Common myeloid progenitor, CD34-positive (primary cell): Measurements from ENCODE around the gene SUMF1.

Source experiments
- CTCF ChIA-PET: fragments of 350-600 bp; sonication (Branson Sonifier 250); formaldehyde crosslinking; loops from one replicate; lab custom pipeline; 2021; ENCODE audit warnings: antibody characterized with exemption; lab: Charles Lee
- POLR2A ChIA-PET: fragments of 350-600 bp; sonication (Branson Sonifier 250); formaldehyde crosslinking; loops from one replicate; lab custom pipeline; 2021; ENCODE audit warnings: antibody characterized with exemption; lab: Charles Lee
- DNase-seq, 3 donors: peaks; one replicate each; pipeline versions ENCODE4 v3.0.0 to v3.0.0-alpha.2; 2013
- H3K27ac ChIP-seq, 2 experiments: 1 replicate in 1 of 2; 2 replicates in 1 of 2; pipeline ENCODE4 v1.7.0; 2013; ENCODE audit warnings: inconsistent platforms in 2 of 2, low read length in 2 of 2, mild to moderate bottlenecking in 2 of 2, low read depth in 1 of 2, moderate library complexity in 1 of 2; ENCODE audit not compliant: severe bottlenecking in 2 of 2, insufficient read depth in 1 of 2, poor library complexity in 1 of 2
- H3K27me3 ChIP-seq, 5 experiments: replicated peaks in 2 of 5; 1 replicate in 3 of 5; 2 replicates in 2 of 5; pipeline versions ENCODE4 v1.6.1 to v1.7.0; 2013; ENCODE audit warnings: low read length in 4 of 5, mild to moderate bottlenecking in 2 of 5, moderate library complexity in 2 of 5, inconsistent platforms in 1 of 5; ENCODE audit not compliant: insufficient read depth in 5 of 5, control insufficient read depth in 4 of 5
- H3K36me3 ChIP-seq, 4 experiments: 1 replicate in 2 of 4; 2 replicates in 2 of 4; pipeline versions ENCODE4 v1.6.1 to v1.7.0; 2013; ENCODE audit warnings: low read length in 3 of 4, control low read depth in 1 of 4, mild to moderate bottlenecking in 1 of 4; ENCODE audit not compliant: control insufficient read depth in 4 of 4, insufficient read depth in 4 of 4
- H3K4me1 ChIP-seq, 4 experiments: 1 replicate in 3 of 4; 2 replicates in 1 of 4; pipeline versions ENCODE4 v1.6.1 to v1.7.1; 2013; ENCODE audit warnings: low read length in 3 of 4, mild to moderate bottlenecking in 3 of 4, control low read depth in 1 of 4, inconsistent platforms in 1 of 4, moderate library complexity in 1 of 4; ENCODE audit not compliant: control insufficient read depth in 4 of 4, insufficient read depth in 4 of 4; ENCODE audit errors: control extremely low read depth in 1 of 4
- H3K4me3 ChIP-seq, 7 experiments: 1 replicate in 4 of 7; 2 replicates in 3 of 7; pipeline versions ENCODE4 v1.5.1 to v1.7.0; 2013; ENCODE audit warnings: mild to moderate bottlenecking in 7 of 7, low read length in 6 of 7, moderate library complexity in 6 of 7, inconsistent platforms in 2 of 7, low read depth in 2 of 7, control low read depth in 1 of 7; ENCODE audit not compliant: insufficient read depth in 4 of 7, control insufficient read depth in 1 of 7; ENCODE audit errors: extremely low read depth in 1 of 7
- H3K9me3 ChIP-seq, 5 experiments: 1 replicate in 4 of 5; 2 replicates in 1 of 5; pipeline versions ENCODE4 v1.6.1 to v1.7.1; 2013; ENCODE audit warnings: low read length in 4 of 5, mild to moderate bottlenecking in 2 of 5, inconsistent platforms in 1 of 5, low read depth in 1 of 5, moderate library complexity in 1 of 5; ENCODE audit not compliant: control insufficient read depth in 4 of 5, insufficient read depth in 2 of 5; ENCODE audit errors: control extremely low read depth in 1 of 5
- WGBS: methylation state at CpG from one replicate; pipeline ENCODE4 v1.1.5; 2013; ENCODE audit not compliant: insufficient coverage; 5-methylcytosine and 5-hydroxymethylcytosine counted together

The SUMF1 gene

GRCh38 chr3:4476496-4476895 is 9.4 kb upstream of the SUMF1 start:
- H3K27me3 ChIP-seq = no peaks in the 10 kb centered on the region
- POLR2A ChIA-PET = no interaction called here
- WGBS = 100% methylated on average over 1 of the region's 1 CpG
- no peaks in the 10 kb centered on the region for H3K36me3 ChIP-seq
- no peak overlapping the region for H3K27ac ChIP-seq
- H3K4me1 ChIP-seq = peaks cover 2 to 49% (median 15%) of the 10 kb centered on the region in 4 experiments
- no peak for DNase-seq
- CTCF ChIA-PET = interaction anchor here (1.2 kb wide), 2 partner anchors 82 to 157 kb away, joined by 3 read pairs; no protein-coding TSS in a partner anchor
- no peaks in the 10 kb centered on the region for H3K9me3 ChIP-seq
- H3K4me3 ChIP-seq = no peak overlapping the region

- Histone ChIP-seq H3K4me3 (no peak overlapping the region), H3K4me1 (peaks cover 2 to 49% (median 15%) of the 10 kb centered on the region in 4 experiments), H3K27ac (no peak overlapping the region), H3K27me3 (no peaks in the 10 kb centered on the region), H3K9me3 (no peaks in the 10 kb centered on the region), H3K36me3 (no peaks in the 10 kb centered on the region)
- POLR2A ChIA-PET = no interaction called here
- CTCF ChIA-PET = interaction anchor here (1.2 kb wide), 2 partner anchors 82 to 158 kb away, joined by 3 read pairs; no protein-coding TSS in a partner anchor
- peak in 2 of 3 donors; percentile 33 to 48 for DNase-seq
Measured at GRCh38 chr3:4475804-4476203, 8.7 kb upstream of the SUMF1 start.

- ChIA-PET CTCF (interaction anchor here (0.8 to 2.2 kb wide), 7 partner anchors 11 to 98 kb away, joined by 3 to 11 read pairs (median 4); partner anchors contain the start of gene ITPR1), POLR2A (interaction anchor here (1.4 kb wide), 1 partner anchor 18 kb away, joined by 19 read pairs; the partner anchor contains the start of gene ITPR1)
- peaks cover 2 to 49% (median 15%) of the 10 kb centered on the region in 4 experiments for H3K4me1 ChIP-seq
- H3K27me3 ChIP-seq = no peaks in the 10 kb centered on the region
- peak overlapping the region in 4 of 7 experiments; percentile 27 to 53 (median 38) for H3K4me3 ChIP-seq
- H3K27ac ChIP-seq = peak overlapping the region; percentile 10 to 56
- H3K36me3 ChIP-seq = no peaks in the 10 kb centered on the region
- WGBS = 35% methylated on average over 5 of the region's 7 CpGs
- DNase-seq = peak; percentile 72 to 96 (median 95)
- H3K9me3 ChIP-seq = no peaks in the 10 kb centered on the region
Measured at GRCh38 chr3:4474683-4475490, 7.8 kb upstream of the SUMF1 start.

- Histone ChIP-seq H3K9me3 (no peaks in the 10 kb centered on the region), H3K27ac (no peak overlapping the region), H3K36me3 (no peaks in the 10 kb centered on the region), H3K4me3 (no peak overlapping the region), H3K27me3 (no peaks in the 10 kb centered on the region), H3K4me1 (peaks cover 2 to 37% (median 15%) of the 10 kb centered on the region in 4 experiments)
- WGBS = 100% methylated on average over 2 of the region's 2 CpGs
- DNase-seq = no peak
- ChIA-PET CTCF (interaction anchor here (1.1 kb wide), 1 partner anchor 23 kb away, joined by 4 read pairs; no protein-coding TSS in a partner anchor), POLR2A (no interaction called here)
Measured at GRCh38 chr3:4472766-4473165, 5.7 kb upstream of the SUMF1 start.

GRCh38 chr3:4472312-4472711 is 5.2 kb upstream of the SUMF1 start:
- ChIA-PET CTCF (interaction anchor here (0.9 to 1.1 kb wide), 2 partner anchors 20 to 24 kb away, joined by 4 read pairs; no protein-coding TSS in a partner anchor), POLR2A (no interaction called here)
- H3K36me3 ChIP-seq = no peaks in the 10 kb centered on the region
- H3K27me3 ChIP-seq = no peaks in the 10 kb centered on the region
- H3K9me3 ChIP-seq = no peaks in the 10 kb centered on the region
- WGBS = no CpG with 5 or more reads among the region's 2 CpGs
- DNase-seq = no peak
- H3K4me1 ChIP-seq = peaks cover 2 to 40% (median 17%) of the 10 kb centered on the region in 4 experiments
- H3K27ac ChIP-seq = no peak overlapping the region
- H3K4me3 ChIP-seq = no peak overlapping the region

- Histone ChIP-seq H3K27ac (no peak overlapping the region), H3K4me3 (no peak overlapping the region), H3K9me3 (no peaks in the 10 kb centered on the region), H3K4me1 (peaks cover 2 to 39% (median 18%) of the 10 kb centered on the region in 4 experiments), H3K27me3 (no peaks in the 10 kb centered on the region), H3K36me3 (no peaks in the 10 kb centered on the region)
- DNase-seq = no peak
- 80% methylated on average over 1 of the region's 1 CpG for WGBS
- ChIA-PET CTCF (interaction anchor here (0.9 to 1.2 kb wide), 2 partner anchors 9 to 21 kb away, joined by 3 to 4 read pairs; no protein-coding TSS in a partner anchor), POLR2A (no interaction called here)
Measured at GRCh38 chr3:4471907-4472306, 4.8 kb upstream of the SUMF1 start.

- ChIA-PET POLR2A (interaction anchor here (1.2 to 1.3 kb wide), 2 partner anchors 25 to 27 kb away, joined by 8 to 10 read pairs; partner anchors contain the start of gene ITPR1), CTCF (interaction anchor here (0.7 to 1.0 kb wide), 2 partner anchors 23 to 117 kb away, joined by 3 read pairs; no protein-coding TSS in a partner anchor)
- no peaks in the 10 kb centered on the region for H3K27me3 ChIP-seq
- H3K4me3 ChIP-seq = peak overlapping the region in 6 of 7 experiments; percentile 84 to 97 (median 92)
- no peak for DNase-seq
- peak overlapping the region; percentile 74 to 92 for H3K27ac ChIP-seq
- WGBS = 90% methylated on average over 6 of the region's 13 CpGs
- peaks cover 4 to 15% (median 11%) of the 10 kb centered on the region in 4 experiments for H3K4me1 ChIP-seq
- peaks cover 0 to 3% (median 0%) of the 10 kb centered on the region in 4 experiments for H3K36me3 ChIP-seq
- H3K9me3 ChIP-seq = no peaks in the 10 kb centered on the region
Measured at GRCh38 chr3:4467522-4467867, 426 bp upstream of the SUMF1 start.
